ENCODE data around the gene TKTL1.

The TKTL1 gene

DNA sequence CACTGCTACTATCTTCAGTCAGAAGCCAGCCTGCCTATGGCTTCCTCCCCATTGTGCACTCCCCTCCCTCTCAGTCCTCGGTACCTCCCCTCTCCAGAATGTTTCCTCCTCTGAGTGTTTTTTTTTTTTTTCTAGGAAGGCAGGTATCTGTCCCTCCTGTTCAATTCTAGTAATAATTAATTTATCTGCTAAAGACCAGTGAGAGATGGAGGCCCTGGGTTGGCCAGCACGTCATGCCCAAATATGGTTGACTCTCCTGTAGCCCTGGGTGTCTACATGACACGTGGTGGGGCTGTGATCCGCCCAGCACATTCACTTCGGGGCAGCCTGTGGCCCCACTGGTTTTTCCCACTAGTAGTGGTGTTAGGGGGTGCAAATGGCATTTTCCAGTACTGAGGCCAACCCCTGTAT, 77.0 kb downstream of the TKTL1 start:
- no peak overlapping the region for H3K4me3 ChIP-seq (ENCODE audit: low read depth, low read length)
- DNase-seq (ENCODE audit: low read depth): peak; percentile 26

GRCh38 chrX:154373340-154374306, 78.0 kb downstream of the TKTL1 start:
- DNase-seq (ENCODE audit: low read depth): peak; percentile 61
- TF ChIP-seq, protein P1, sequence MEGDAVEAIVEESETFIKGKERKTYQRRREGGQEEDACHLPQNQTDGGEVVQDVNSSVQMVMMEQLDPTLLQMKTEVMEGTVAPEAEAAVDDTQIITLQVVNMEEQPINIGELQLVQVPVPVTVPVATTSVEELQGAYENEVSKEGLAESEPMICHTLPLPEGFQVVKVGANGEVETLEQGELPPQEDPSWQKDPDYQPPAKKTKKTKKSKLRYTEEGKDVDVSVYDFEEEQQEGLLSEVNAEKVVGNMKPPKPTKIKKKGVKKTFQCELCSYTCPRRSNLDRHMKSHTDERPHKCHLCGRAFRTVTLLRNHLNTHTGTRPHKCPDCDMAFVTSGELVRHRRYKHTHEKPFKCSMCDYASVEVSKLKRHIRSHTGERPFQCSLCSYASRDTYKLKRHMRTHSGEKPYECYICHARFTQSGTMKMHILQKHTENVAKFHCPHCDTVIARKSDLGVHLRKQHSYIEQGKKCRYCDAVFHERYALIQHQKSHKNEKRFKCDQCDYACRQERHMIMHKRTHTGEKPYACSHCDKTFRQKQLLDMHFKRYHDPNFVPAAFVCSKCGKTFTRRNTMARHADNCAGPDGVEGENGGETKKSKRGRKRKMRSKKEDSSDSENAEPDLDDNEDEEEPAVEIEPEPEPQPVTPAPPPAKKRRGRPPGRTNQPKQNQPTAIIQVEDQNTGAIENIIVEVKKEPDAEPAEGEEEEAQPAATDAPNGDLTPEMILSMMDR (IDR thresholded peaks at IDR 0.05; ENCODE audit: low read depth, low read length): peak; percentile 37
- TF ChIP-seq MYC (IDR thresholded peaks at IDR 0.05; ENCODE audit: low read depth, low read length): no peak
- no peak overlapping the region for H3K4me3 ChIP-seq (ENCODE audit: low read depth, low read length)

More for the DNA sequence above, 77.0 kb downstream of the TKTL1 start:
- TF ChIP-seq POLR2A (IDR thresholded peaks at IDR 0.05; ENCODE audit: extremely low read depth, insufficient read length): no peak
- TF ChIP-seq MAX (IDR thresholded peaks at IDR 0.05; ENCODE audit: low read depth, low read length): no peak
- no peak for TF ChIP-seq MYC (IDR thresholded peaks at IDR 0.05; ENCODE audit: low read depth, low read length)
- TF ChIP-seq, protein P1 (IDR thresholded peaks at IDR 0.05; ENCODE audit: low read depth, low read length): no peak

DNA sequence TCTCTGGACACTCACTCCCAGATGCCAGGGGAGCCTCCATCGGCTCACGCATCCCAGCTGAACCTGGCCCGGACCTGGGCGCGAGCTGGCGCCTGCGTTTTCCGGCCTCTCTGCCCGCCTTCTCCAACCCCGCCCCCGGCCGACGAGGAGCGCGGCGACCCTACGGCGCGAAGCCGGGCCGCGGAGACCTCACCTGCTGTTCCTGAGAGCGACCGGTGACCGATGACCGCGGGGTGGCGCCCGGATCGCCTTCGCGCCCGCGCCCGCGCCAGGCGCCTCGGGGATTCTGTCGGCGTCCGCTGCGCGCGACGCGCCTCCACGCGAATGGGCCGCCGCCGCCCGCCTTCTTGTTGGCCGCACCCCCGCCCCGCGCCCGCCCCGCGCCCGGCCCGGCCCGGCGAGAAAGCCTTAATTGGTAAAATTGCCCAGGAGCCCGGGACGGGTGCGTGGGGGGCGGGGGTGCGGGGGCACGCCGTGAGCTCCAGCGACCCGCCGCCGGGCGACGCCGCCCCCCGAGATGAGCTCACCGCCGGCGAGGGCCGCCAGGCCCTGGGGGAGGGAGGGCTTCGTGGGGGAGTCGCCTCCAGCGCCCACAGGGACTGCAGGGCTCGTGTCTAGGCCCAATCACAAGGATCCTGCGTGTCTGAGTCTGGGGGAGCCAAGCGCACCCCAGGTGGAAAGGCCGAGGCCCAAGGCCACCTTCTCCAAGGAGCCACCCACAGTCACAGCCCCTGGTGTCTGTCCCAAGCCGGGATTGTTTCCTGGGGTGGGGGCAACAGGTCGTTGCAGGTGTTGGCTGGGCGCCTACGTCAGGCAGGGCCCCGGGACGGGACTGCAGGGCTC, 78.9 kb downstream of the TKTL1 start, which contains the start of gene FLNA:
TSS of gene FLNA (minus strand) at position 322 of the 843 bp plus-strand sequence. CDS start 3,389 bp downstream, outside the sequence.
- peak; percentile 37 for DNase-seq (ENCODE audit: low read depth)
- no peak within 1 kb of the TSS for H3K4me3 ChIP-seq (ENCODE audit: low read depth, low read length)
- no peak for TF ChIP-seq MAX (IDR thresholded peaks at IDR 0.05; ENCODE audit: low read depth, low read length)

GRCh38 chrX:154375156-154375504, 79.5 kb downstream of the TKTL1 start:
- no peak for DNase-seq (ENCODE audit: low read depth)
- no peak for TF ChIP-seq MAX (IDR thresholded peaks at IDR 0.05; ENCODE audit: low read depth, low read length)
- TF ChIP-seq POLR2A (IDR thresholded peaks at IDR 0.05; ENCODE audit: extremely low read depth, insufficient read length): no peak
- TF ChIP-seq, protein P1 (IDR thresholded peaks at IDR 0.05; ENCODE audit: low read depth, low read length): no peak
- no peak for TF ChIP-seq MYC (IDR thresholded peaks at IDR 0.05; ENCODE audit: low read depth, low read length)
- H3K4me3 ChIP-seq (ENCODE audit: low read depth, low read length): no peak overlapping the region

GRCh38 chrX:154376774-154377173, 81.2 kb downstream of the TKTL1 start:
- DNase-seq (ENCODE audit: low read depth): no peak
- H3K4me3 ChIP-seq (ENCODE audit: low read depth, low read length): no peak overlapping the region
- TF ChIP-seq POLR2A (IDR thresholded peaks at IDR 0.05; ENCODE audit: extremely low read depth, insufficient read length) (no peak), MAX (IDR thresholded peaks at IDR 0.05; ENCODE audit: low read depth, low read length) (no peak), MYC (IDR thresholded peaks at IDR 0.05; ENCODE audit: low read depth, low read length) (no peak)
- TF ChIP-seq, protein P1 (IDR thresholded peaks at IDR 0.05; ENCODE audit: low read depth, low read length): no peak
